Inflammatory macrophage treated with lipopolysaccharide for 1 hour (primary cell): ENCODE measurements around the gene MICOS13.

Source experiments
- DNase-seq, 2 donors: peaks; one replicate each; pipeline ENCODE4 v3.0.0-alpha.2; 2020 to 2022

MICOS13 gene

DNA sequence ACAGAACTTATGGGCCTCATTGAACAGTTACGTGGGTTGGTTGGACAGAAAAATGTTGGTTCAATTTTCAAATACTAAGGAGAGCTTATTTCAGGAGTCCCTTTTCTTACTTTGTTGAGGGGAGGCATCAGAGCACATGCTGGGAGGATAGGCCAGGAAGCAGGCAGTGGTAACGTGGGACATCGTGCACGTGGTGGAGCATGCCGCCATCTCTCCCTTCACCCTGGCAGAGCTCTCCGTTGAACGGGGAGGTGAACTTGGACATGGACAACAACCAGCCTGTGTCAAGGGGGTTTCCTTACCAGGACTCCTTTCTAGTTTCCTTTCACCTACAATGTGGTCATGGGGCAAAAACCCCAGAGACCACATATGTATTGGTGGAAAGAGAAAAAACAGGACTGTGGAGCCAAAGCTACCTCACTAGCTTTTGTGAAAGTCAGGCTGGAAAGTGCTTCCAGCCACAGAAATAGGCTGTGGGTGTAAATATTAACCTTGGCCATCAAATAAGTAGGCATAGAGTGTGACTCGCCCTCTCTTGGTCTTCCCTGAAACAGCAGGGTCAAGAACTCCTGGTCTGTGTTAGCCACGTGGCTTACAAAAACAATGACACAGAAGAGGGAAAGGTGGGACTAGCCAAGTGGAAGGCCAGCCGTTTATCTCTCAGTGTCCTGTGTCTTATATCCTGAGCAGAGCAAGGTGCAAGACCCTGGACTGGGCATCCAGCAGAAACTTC, 14.4 kb downstream of the MICOS13 start:
- DNase-seq = no peak

GRCh38 chr19:5664515-5664914, 15.8 kb downstream of the MICOS13 start:
- DNase-seq = no peak

GRCh38 chr19:5663904-5664303, 16.4 kb downstream of the MICOS13 start:
- DNase-seq = no peak

GRCh38 chr19:5661483-5661882, 18.8 kb downstream of the MICOS13 start:
- DNase-seq = no peak

- no peak for DNase-seq
Observed at GRCh38 chr19:5655412-5655811, 24.9 kb downstream of the MICOS13 start.

DNA sequence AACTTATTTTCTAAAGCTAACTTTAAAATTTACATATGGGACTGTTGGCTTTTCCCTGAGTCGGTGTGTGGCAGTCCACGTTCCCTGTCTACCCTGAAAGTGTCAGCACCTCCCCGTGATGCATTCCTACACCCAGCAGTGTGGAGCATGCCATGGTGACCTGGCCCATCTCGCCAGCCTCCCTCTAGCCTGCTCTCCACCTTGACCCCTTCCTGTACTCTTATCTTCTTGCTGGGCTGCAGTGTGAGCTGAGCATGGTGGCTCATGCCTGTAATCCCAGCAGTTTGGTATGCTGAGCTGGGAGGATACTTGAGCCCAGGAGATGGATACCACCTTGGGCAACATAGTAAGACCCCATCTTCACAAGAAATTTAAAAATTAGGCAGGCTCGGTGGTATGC, 25.4 kb downstream of the MICOS13 start:
- DNase-seq = no peak

GRCh38 chr19:5652261-5652660, 28.1 kb downstream of the MICOS13 start:
- no peak for DNase-seq

DNA sequence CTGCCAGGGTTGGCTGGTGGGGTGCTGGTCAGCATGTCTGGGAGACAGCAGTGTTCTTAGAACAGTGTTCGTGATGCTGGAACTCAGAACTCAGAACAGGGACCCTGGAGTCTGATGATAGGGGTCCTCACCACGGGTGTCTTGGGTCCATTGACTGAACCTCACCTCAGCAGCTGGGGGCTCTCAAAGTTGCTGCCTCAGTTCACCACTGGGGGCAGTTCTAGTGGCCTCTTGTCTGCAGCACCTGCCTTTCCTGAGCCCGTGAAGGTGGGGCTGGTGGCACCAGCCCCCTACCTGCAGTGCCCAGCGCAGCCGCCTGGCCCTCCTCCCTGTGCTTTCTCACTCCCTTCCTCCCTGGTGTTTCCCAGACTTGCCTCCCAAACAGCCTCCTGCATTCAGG, 29.0 kb downstream of the MICOS13 start:
- DNase-seq = no peak

DNA sequence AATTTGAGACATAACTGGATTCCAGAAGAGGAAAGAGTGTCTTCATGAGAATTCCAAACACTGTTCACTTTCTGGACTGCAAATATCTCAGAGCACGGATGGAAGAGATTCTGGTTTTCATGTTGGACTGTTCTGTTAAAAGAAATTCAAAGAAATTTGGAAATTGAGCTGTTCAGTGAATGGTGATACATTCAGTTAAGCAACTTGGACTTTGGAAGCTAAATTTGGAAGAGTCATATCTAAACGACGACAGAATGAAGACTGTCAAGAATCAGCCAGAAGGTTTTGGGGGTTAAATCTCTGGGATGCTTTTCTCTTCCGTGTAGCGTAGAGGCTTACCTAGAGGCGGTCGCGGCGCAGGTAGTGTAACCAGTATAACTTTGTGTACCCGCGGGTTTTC, 31.9 kb downstream of the MICOS13 start:
- DNase-seq = no peak

DNA sequence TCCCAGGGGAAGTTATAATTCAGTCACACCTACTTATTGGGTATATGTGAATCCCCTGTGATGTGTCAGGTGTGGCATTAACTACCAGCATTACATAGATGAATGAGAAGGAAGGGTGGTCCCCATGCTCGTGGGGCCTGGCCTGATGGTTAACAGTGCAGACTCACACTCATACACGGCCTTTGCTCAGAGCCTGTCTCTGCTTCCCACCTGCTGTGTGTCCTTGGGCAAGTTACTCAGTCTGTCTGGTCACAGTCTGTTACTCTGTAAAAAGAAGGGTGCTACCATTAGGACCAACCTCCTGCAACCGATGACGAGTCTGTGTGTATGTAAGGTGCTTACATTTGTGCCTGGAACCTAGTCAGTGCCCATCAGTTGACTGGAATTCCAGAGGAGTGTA, 33.6 kb downstream of the MICOS13 start:
- DNase-seq = no peak

GRCh38 chr19:5645409-5645808, 34.9 kb downstream of the MICOS13 start:
- no peak for DNase-seq

DNA sequence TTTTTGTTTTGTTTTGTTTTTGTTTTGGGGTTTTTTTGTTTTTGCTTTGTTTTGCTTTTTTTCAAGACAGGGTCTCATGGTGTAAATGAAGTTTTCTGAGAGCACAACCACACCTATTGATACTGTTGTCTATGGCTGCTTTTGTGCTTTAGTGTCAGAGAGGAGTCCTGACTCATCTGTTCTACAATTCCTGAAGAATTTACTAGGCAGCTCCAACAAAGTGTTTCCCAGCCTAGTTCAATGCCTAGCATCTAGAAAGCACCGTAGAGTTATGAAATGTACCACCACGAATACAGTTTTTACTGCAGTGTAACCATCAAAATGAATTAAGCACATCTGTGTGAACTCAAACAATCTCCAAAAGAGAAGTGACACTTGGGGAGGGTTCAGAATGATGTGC, 36.3 kb downstream of the MICOS13 start:
- no peak for DNase-seq

DNA sequence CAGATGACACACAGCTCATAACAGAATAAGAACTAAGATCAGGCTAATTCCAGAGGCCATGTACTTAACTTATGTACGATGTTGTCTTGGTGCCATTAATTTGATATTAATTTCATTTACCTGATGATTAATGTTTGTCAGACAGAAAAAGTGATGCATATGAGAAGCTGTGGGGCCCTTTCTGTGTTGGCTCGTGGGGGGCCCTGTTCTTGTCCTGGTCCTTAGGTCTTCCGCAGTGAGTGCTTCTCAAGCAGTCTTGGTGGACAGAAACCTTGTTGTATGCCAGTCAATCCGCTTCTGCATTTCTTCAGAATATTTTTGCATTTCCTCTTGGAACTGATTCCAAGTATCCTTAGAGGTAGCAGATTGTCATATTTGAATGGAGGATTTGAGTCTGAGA, 37.3 kb downstream of the MICOS13 start:
- DNase-seq = no peak

- no peak for DNase-seq
Observed at GRCh38 chr19:5642204-5642603, 38.1 kb downstream of the MICOS13 start.

DNA sequence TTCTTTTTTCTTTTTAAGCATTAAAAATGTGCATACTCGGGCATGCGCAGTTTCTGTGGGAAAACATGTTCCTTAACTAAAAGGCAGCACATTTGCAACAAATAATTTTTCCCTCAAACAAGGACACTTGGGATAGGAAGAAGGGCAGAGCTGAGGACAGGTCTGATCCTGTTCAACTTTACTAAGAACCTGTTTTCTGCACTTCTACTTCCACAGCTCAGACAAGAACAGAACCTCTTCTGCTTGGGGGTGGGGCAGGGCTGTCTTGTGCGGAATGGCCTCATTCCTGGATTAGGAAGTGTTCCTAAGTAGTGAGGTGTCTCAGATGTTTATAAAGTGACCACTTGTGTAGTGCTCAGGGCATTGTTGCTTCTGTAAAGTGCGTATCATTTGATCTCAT, 39.1 kb downstream of the MICOS13 start:
- no peak for DNase-seq

GRCh38 chr19:5637971-5638370, 42.3 kb downstream of the MICOS13 start:
- no peak for DNase-seq

- DNase-seq = peak; percentile 45 to 47
Observed at GRCh38 chr19:5635427-5635826, 44.9 kb downstream of the MICOS13 start.

DNA sequence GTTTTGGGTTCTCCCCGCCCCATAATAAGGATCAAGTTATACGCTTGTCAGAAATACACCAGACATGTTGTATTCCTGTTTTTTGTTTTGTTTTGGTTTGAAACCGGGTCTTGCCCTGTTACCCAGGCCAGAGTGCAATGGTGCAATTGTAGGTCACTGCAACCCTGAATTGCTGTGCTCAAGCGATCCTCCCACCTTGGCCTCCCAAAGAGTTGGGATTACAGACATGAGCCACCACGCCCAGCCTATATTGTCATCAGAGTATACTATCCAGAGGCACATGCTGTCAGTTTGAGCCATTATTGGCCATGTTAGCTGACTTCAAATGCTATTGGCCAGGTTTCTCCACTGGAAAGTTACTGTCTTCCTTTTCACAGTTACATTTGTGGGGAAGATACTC, 47.7 kb downstream of the MICOS13 start:
- DNase-seq = peak in 1 of 2 donors; percentile 31

GRCh38 chr19:5632241-5632612, 48.1 kb downstream of the MICOS13 start:
- DNase-seq = no peak

- no peak for DNase-seq
Observed at GRCh38 chr19:5631567-5632240, 48.6 kb downstream of the MICOS13 start.

GRCh38 chr19:5628919-5629481, 51.3 kb downstream of the MICOS13 start:
- peak; percentile 47 to 58 for DNase-seq

DNA sequence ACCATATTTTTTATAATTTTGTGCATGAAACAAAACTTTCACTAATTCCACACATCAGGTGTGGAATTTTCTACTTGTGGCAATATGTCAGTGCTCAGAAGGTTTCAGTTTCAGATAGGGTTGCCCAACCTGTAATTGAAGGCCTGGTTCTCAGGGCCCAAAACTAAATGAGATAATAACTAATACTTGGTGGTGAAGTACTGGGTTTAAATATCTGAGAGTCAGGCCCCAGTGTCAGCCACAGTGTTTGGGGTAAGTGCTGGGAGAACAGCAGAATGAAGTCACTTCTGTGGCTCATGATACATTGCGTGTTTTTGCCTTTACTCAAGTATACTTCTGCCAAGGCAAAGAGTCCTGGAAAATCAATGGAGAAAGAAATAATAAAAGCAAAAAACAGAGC, 51.9 kb downstream of the MICOS13 start:
- peak; percentile 58 to 63 for DNase-seq
